Esophagus squamous epithelium (tissue), 5 donors: ENCODE results near the gene GALNT10. TPM values are rescaled to one million over a fixed set of nuclear protein-coding genes. Genes with fewer than 3 reads are reported as not detected.

Source experiments
- DNase-seq: peaks from one replicate; lab custom pipeline; 2025; lab: John Stamatoyannopoulos, UW
- H3K27ac ChIP-seq, 4 donors: fragments of 200-600 bp; sonication (generic); one replicate each; pipeline ENCODE4 v1.5.1; 2016 to 2019; ENCODE audit warnings: mild to moderate bottlenecking in 1 of 4
- H3K27me3 ChIP-seq, 4 donors: fragments of 200-600 bp; sonication (generic); 1 replicate in 3 of 4; 2 replicates in 1 of 4; pipeline versions ENCODE4 v1.5.1 to v1.6.0; 2017 to 2021; ENCODE audit warnings: antibody characterized with exemption in 1 of 4
- H3K36me3 ChIP-seq, 3 donors: fragments of 200-600 bp; sonication (generic); one replicate each; pipeline ENCODE4 v1.5.1; 2016 to 2019
- H3K4me1 ChIP-seq, 3 donors: fragments of 200-600 bp; sonication (generic); one replicate each; pipeline ENCODE4 v1.5.1; 2017 to 2019
- H3K4me3 ChIP-seq, 4 donors: fragments of 200-600 bp; sonication (generic); 1 replicate in 3 of 4; 2 replicates in 1 of 4; pipeline ENCODE4 v1.5.1; 2016 to 2019; ENCODE audit warnings: mild to moderate bottlenecking in 2 of 4, moderate library complexity in 1 of 4
- H3K9me3 ChIP-seq, 3 donors: fragments of 200-600 bp; sonication (generic); one replicate each; pipeline ENCODE4 v1.5.1; 2016 to 2019
- CTCF ChIP-seq, 6 experiments: fragments of 450-650 bp in 4 of 6; fragments of 200-600 bp in 2 of 6; sonication (generic) in 2 of 6; IDR thresholded peaks; one replicate each; pipeline ENCODE4 v1.5.1; 2016 to 2019; ENCODE audit warnings: antibody characterized with exemption in 6 of 6, mild to moderate bottlenecking in 4 of 6, moderate library complexity in 4 of 6
- POLR2A ChIP-seq, 4 donors: fragments of 450-650 bp; IDR thresholded peaks; one replicate each; pipeline ENCODE4 v1.6.1; 2017; ENCODE audit warnings: antibody characterized with exemption in 4 of 4, mild to moderate bottlenecking in 4 of 4, moderate library complexity in 3 of 4
- WGBS, 2 donors: methylation state at CpG; one replicate each; pipeline ENCODE4 v1.1.5; 2018; 5-methylcytosine and 5-hydroxymethylcytosine counted together
- intact Hi-C: fragments of 100-400 bp; cut with DNase I; formaldehyde crosslinking; loops from one replicate; pipeline ENCODE4 v1.15.0; 2022
- total RNA-seq, 4 donors: library from RNA; depleted of rRNA; stranded (reverse); fragments of >200 nt; gene quantifications; one replicate each; pipeline ENCODE4 v1.1.0, GENCODE V29; 2016
- donor health status: DM: yes; HTN: yes; CAD: no.

GALNT10 gene
- total RNA-seq, 4 donors from 2014 or later = 3.6 to 47.2 (median 9.0) TPM

GRCh38 chr5:154234551-154234950 lies 44.0 kb downstream of the GALNT10 start:
- no peaks in the 10 kb centered on the region for H3K4me1 ChIP-seq
- H3K27me3 ChIP-seq = no peaks in the 10 kb centered on the region
- no peak for DNase-seq
- H3K9me3 ChIP-seq = no peaks in the 10 kb centered on the region
- H3K4me3 ChIP-seq = no peak overlapping the region
- H3K36me3 ChIP-seq = no peaks in the 10 kb centered on the region
- WGBS, 2 donors = 81 to 97% methylated on average over 3 of the region's 3 CpGs
- H3K27ac ChIP-seq = no peak overlapping the region
- intact Hi-C loops = no loop called here
- no peak for TF ChIP-seq POLR2A (IDR thresholded peaks at IDR 0.05)
- TF ChIP-seq CTCF (IDR thresholded peaks at IDR 0.05) = no peak

GRCh38 chr5:154236011-154236410 lies 45.5 kb downstream of the GALNT10 start:
- no peaks in the 10 kb centered on the region for H3K4me1 ChIP-seq
- intact Hi-C loops = no loop called here
- H3K36me3 ChIP-seq = no peaks in the 10 kb centered on the region
- WGBS, 2 donors = 87 to 89% methylated on average over 1 of the region's 1 CpG
- TF ChIP-seq POLR2A (IDR thresholded peaks at IDR 0.05) (no peak), CTCF (IDR thresholded peaks at IDR 0.05) (no peak)
- H3K9me3 ChIP-seq = no peaks in the 10 kb centered on the region
- no peaks in the 10 kb centered on the region for H3K27me3 ChIP-seq
- no peak overlapping the region for H3K27ac ChIP-seq
- no peak for DNase-seq
- no peak overlapping the region for H3K4me3 ChIP-seq

- TF ChIP-seq CTCF (IDR thresholded peaks at IDR 0.05) (no peak), POLR2A (IDR thresholded peaks at IDR 0.05) (no peak)
- intact Hi-C loops = no loop called here
Measured at GRCh38 chr5:154236536-154237375, 46.2 kb downstream of the GALNT10 start.

GRCh38 chr5:154237376-154237743 lies 46.8 kb downstream of the GALNT10 start:
- WGBS, 2 donors = 83 to 86% methylated on average over 5 of the region's 5 CpGs
- H3K27ac ChIP-seq = no peak overlapping the region
- TF ChIP-seq CTCF (IDR thresholded peaks at IDR 0.05) (no peak), POLR2A (IDR thresholded peaks at IDR 0.05) (no peak)
- no peak for DNase-seq
- H3K4me3 ChIP-seq = no peak overlapping the region
- H3K36me3 ChIP-seq = no peaks in the 10 kb centered on the region
- intact Hi-C loops = no loop called here
- no peaks in the 10 kb centered on the region for H3K9me3 ChIP-seq
- H3K4me1 ChIP-seq = no peaks in the 10 kb centered on the region
- H3K27me3 ChIP-seq = no peaks in the 10 kb centered on the region

More at GRCh38 chr5:154236536-154237375, 46.2 kb downstream of the GALNT10 start:
- Histone ChIP-seq H3K4me1 (no peaks in the 10 kb centered on the region), H3K27me3 (no peaks in the 10 kb centered on the region), H3K36me3 (no peaks in the 10 kb centered on the region), H3K4me3 (no peak overlapping the region), H3K9me3 (no peaks in the 10 kb centered on the region), H3K27ac (no peak overlapping the region)
- WGBS, 2 donors = 90 to 92% methylated on average over 6 of the region's 7 CpGs
- no peak for DNase-seq

- WGBS, 2 donors = 72 to 78% methylated on average over 5 of the region's 5 CpGs
- DNase-seq = no peak
Measured at GRCh38 chr5:154237946-154238345, 47.4 kb downstream of the GALNT10 start.

More at GRCh38 chr5:154237946-154238345, 47.4 kb downstream of the GALNT10 start:
- no peaks in the 10 kb centered on the region for H3K4me1 ChIP-seq
- no peaks in the 10 kb centered on the region for H3K9me3 ChIP-seq
- intact Hi-C loops = no loop called here
- TF ChIP-seq CTCF (IDR thresholded peaks at IDR 0.05) = no peak
- TF ChIP-seq POLR2A (IDR thresholded peaks at IDR 0.05) = no peak
- H3K36me3 ChIP-seq = no peaks in the 10 kb centered on the region
- no peaks in the 10 kb centered on the region for H3K27me3 ChIP-seq
- no peak overlapping the region for H3K4me3 ChIP-seq
- H3K27ac ChIP-seq = no peak overlapping the region
